Large intestine (tissue), 3 donors: ENCODE measurements around the gene FAM171A1. TPM values are rescaled to one million over a fixed set of nuclear protein-coding genes. Genes with fewer than 3 reads are reported as not detected.
"Not testable (repeated sequence)": the region's sequence is repeated elsewhere in the genome, so short reads cannot be mapped to it uniquely, and the experiment has no call there.

Experiments used
- DNase-seq, 2 donors: peaks; one replicate each; pipeline versions ENCODE4 v3.0.0 to v3.0.0-alpha.2; 2013
- H3K27ac ChIP-seq: one replicate; pipeline ENCODE4 v1.5.1; 2013; ENCODE audit warnings: low read length
- H3K27me3 ChIP-seq: 2 replicates; pipeline ENCODE4 v1.6.1; 2013; ENCODE audit warnings: low read length; ENCODE audit not compliant: control insufficient read depth, insufficient read depth
- H3K36me3 ChIP-seq: 2 replicates; pipeline ENCODE4 v1.6.1; 2013; ENCODE audit warnings: low read length; ENCODE audit not compliant: control insufficient read depth, insufficient read depth
- H3K4me1 ChIP-seq: one replicate; pipeline ENCODE4 v1.6.1; 2013; ENCODE audit warnings: low read length; ENCODE audit not compliant: control insufficient read depth, insufficient read depth
- H3K4me3 ChIP-seq: one replicate; pipeline ENCODE4 v1.5.1; 2013; ENCODE audit warnings: low read length
- H3K9me3 ChIP-seq: one replicate; pipeline ENCODE4 v1.6.1; 2013; ENCODE audit warnings: mild to moderate bottlenecking, low read depth, low read length, moderate library complexity; ENCODE audit not compliant: control insufficient read depth
- WGBS: methylation state at CpG from one replicate; pipeline ENCODE4 v1.1.5; 2013; ENCODE audit warnings: low lambda C conversion rate; ENCODE audit not compliant: insufficient coverage; 5-methylcytosine and 5-hydroxymethylcytosine counted together
- polyA plus RNA-seq: library from polyadenylated mRNA; unstranded; fragments of 120-200 nt; gene quantifications from one replicate; pipeline ENCODE4 v1.2.1, GENCODE V29; 2013

Gene FAM171A1
- polyA plus RNA-seq, 1 donor = 25.4 TPM

GRCh38 chr10:15216700-15217099 is 154.4 kb downstream of the FAM171A1 start:
- H3K27me3 ChIP-seq = no peaks in the 10 kb centered on the region
- no peak overlapping the region for H3K27ac ChIP-seq
- 100% methylated on average over 1 of the region's 6 CpGs for WGBS
- peaks cover 30% of the 10 kb centered on the region for H3K36me3 ChIP-seq
- H3K4me3 ChIP-seq = no peak overlapping the region
- peaks cover 4% of the 10 kb centered on the region for H3K9me3 ChIP-seq
- no peaks in the 10 kb centered on the region for H3K4me1 ChIP-seq
- no peak for DNase-seq

- WGBS = no CpG with 5 or more reads among the region's 17 CpGs
- Histone ChIP-seq H3K9me3 (peaks cover 4% of the 10 kb centered on the region), H3K4me1 (no peaks in the 10 kb centered on the region), H3K36me3 (peaks cover 25% of the 10 kb centered on the region), H3K4me3 (no peak overlapping the region), H3K27me3 (no peaks in the 10 kb centered on the region), H3K27ac (no peak overlapping the region)
- DNase-seq = no peak
These were observed 156.9 kb downstream of the FAM171A1 start for GRCh38 chr10:15214237-15214636.

GRCh38 chr10:15213461-15213861 is 157.6 kb downstream of the FAM171A1 start:
- H3K4me3 ChIP-seq = no peak overlapping the region
- H3K4me1 ChIP-seq = no peaks in the 10 kb centered on the region
- no peak overlapping the region for H3K27ac ChIP-seq
- no peaks in the 10 kb centered on the region for H3K27me3 ChIP-seq
- WGBS = no CpG with 5 or more reads among the region's 18 CpGs
- no peak for DNase-seq
- H3K9me3 ChIP-seq = peaks cover 4% of the 10 kb centered on the region
- H3K36me3 ChIP-seq = peaks cover 20% of the 10 kb centered on the region

GRCh38 chr10:15211464-15211979 is 159.6 kb downstream of the FAM171A1 start:
- Histone ChIP-seq H3K36me3 (peaks cover 20% of the 10 kb centered on the region), H3K9me3 (peaks cover 4% of the 10 kb centered on the region), H3K27ac (no peak overlapping the region), H3K4me3 (no peak overlapping the region), H3K4me1 (no peaks in the 10 kb centered on the region), H3K27me3 (no peaks in the 10 kb centered on the region)
- no CpG with 5 or more reads among the region's 6 CpGs for WGBS
- DNase-seq = no peak

- WGBS = no CpG with 5 or more reads among the region's 8 CpGs
- Histone ChIP-seq H3K4me3 (no peak overlapping the region), H3K36me3 (peaks cover 20% of the 10 kb centered on the region), H3K27ac (no peak overlapping the region), H3K4me1 (no peaks in the 10 kb centered on the region), H3K27me3 (no peaks in the 10 kb centered on the region), H3K9me3 (peaks cover 4% of the 10 kb centered on the region)
- no peak for DNase-seq
These were observed 160.6 kb downstream of the FAM171A1 start for GRCh38 chr10:15210521-15210920.

GRCh38 chr10:15209827-15210509 is 161.1 kb downstream of the FAM171A1 start:
- Histone ChIP-seq H3K9me3 (peaks cover 4% of the 10 kb centered on the region), H3K36me3 (peaks cover 20% of the 10 kb centered on the region), H3K4me3 (no peak overlapping the region), H3K27ac (no peak overlapping the region), H3K27me3 (no peaks in the 10 kb centered on the region), H3K4me1 (no peaks in the 10 kb centered on the region)
- peak; percentile 58 to 60 for DNase-seq
- WGBS = no CpG with 5 or more reads among the region's 14 CpGs

- Histone ChIP-seq H3K36me3 (peaks cover 9% of the 10 kb centered on the region), H3K9me3 (peaks cover 4% of the 10 kb centered on the region), H3K27ac (no peak overlapping the region), H3K4me3 (no peak overlapping the region), H3K4me1 (no peaks in the 10 kb centered on the region), H3K27me3 (no peaks in the 10 kb centered on the region)
- no CpG with 5 or more reads among the region's 2 CpGs for WGBS
- no peak for DNase-seq
These were observed 162.9 kb downstream of the FAM171A1 start for GRCh38 chr10:15208221-15208620.

- H3K4me1 ChIP-seq, H3K36me3 ChIP-seq, H3K27ac ChIP-seq, H3K27me3 ChIP-seq, DNase-seq, H3K9me3 ChIP-seq, H3K4me3 ChIP-seq: not testable (repeated sequence)
- no CpG with 5 or more reads among the region's 4 CpGs for WGBS
These were observed 163.7 kb downstream of the FAM171A1 start for GRCh38 chr10:15207410-15207809.

GRCh38 chr10:15202639-15203038 is 168.4 kb downstream of the FAM171A1 start:
- no CpG with 5 or more reads among the region's 2 CpGs for WGBS
- no peak for DNase-seq
- H3K4me1 ChIP-seq = no peaks in the 10 kb centered on the region
- no peaks in the 10 kb centered on the region for H3K36me3 ChIP-seq
- no peak overlapping the region for H3K27ac ChIP-seq
- H3K4me3 ChIP-seq = no peak overlapping the region
- H3K27me3 ChIP-seq = no peaks in the 10 kb centered on the region
- H3K9me3 ChIP-seq = no peaks in the 10 kb centered on the region

GRCh38 chr10:15202301-15202621 is 168.8 kb downstream of the FAM171A1 start:
- not testable (repeated sequence) for H3K27ac ChIP-seq, DNase-seq, H3K4me3 ChIP-seq, H3K27me3 ChIP-seq, H3K36me3 ChIP-seq, H3K4me1 ChIP-seq, H3K9me3 ChIP-seq
- no CpG with 5 or more reads among the region's 8 CpGs for WGBS
